K562 (cell line): ENCODE results near the gene ZMYND8. TPM values are rescaled to one million over a fixed set of nuclear protein-coding genes. Genes with fewer than 3 reads are reported as not detected.

Experiments used
- ATAC-seq: fragments of 200-7000 bp; cut with Tn5 transposase; 3 replicates; pipeline ENCODE4 v1.9.1; 2020; ENCODE audit warnings: moderate library complexity
- BruUV-seq: library from RNA; stranded (reverse); fragments of 400-500 nt; replicated peaks from 2 replicates; lab custom pipeline; 2021; lab: Mats Ljungman, UMichigan
- CTCF ChIA-PET: fragments of 300-600 bp; formaldehyde crosslinking; extraction: SDS; loops from one replicate; lab custom pipeline; 2021; ENCODE audit warnings: low intra/inter-chr PET ratio; lab: Yijun Ruan, JAX
- POLR2A ChIA-PET: fragments of 300-600, 350-650 bp; sonication (Branson Sonifier 250); formaldehyde crosslinking; extraction: SDS; loops from one replicate; lab custom pipeline; 2021; ENCODE audit warnings: antibody characterized with exemption, inconsistent platforms; lab: Yijun Ruan, JAX
- DNase-seq, 4 experiments: peaks; one replicate each; pipeline versions ENCODE4 v3.0.0 to v3.0.0-alpha.2; 2011 to 2018; ENCODE audit warnings: low spot score in 3 of 4, mixed read lengths in 3 of 4; ENCODE audit errors: extremely low read depth in 1 of 4
- FAIRE-seq: peaks from 2 replicates; lab custom pipeline; 2011; peaks lifted over from hg19 to GRCh38; lab: Jason Lieb, UNC
- H2AFZ ChIP-seq: 2 replicates; pipeline ENCODE4 v1.6.0; 2011; ENCODE audit warnings: low read depth, low read length, control low read depth, inconsistent platforms
- H3K27ac ChIP-seq: fragments of 200-600 bp; 3 replicates; pipeline ENCODE4 v1.8.0; 2011; ENCODE audit warnings: low read depth, mild to moderate bottlenecking, control low read depth, inconsistent platforms, low read length, moderate library complexity, mixed read lengths; ENCODE audit errors: extremely low read depth
- H3K27me3 ChIP-seq, 2 experiments: fragments of 300-600 bp in 1 of 2; 2 replicates in 1 of 2; 3 replicates in 1 of 2; pipeline versions ENCODE4 v1.6.0 to v1.8.0; 2011; ENCODE audit warnings: inconsistent platforms in 2 of 2, low read length in 2 of 2, mild to moderate bottlenecking in 1 of 2, mixed read lengths in 1 of 2, moderate library complexity in 1 of 2; ENCODE audit not compliant: control insufficient read depth in 2 of 2, insufficient read depth in 2 of 2
- H3K36me3 ChIP-seq: fragments of 300-600 bp; 3 replicates; pipeline ENCODE4 v1.8.0; 2011; ENCODE audit warnings: mild to moderate bottlenecking, low read length, inconsistent platforms; ENCODE audit not compliant: control insufficient read depth, insufficient read depth
- H3K4me1 ChIP-seq, 2 experiments: fragments of 200-600 bp in 1 of 2; replicated peaks in 1 of 2; 2 replicates in 1 of 2; 3 replicates in 1 of 2; pipeline versions ENCODE4 v1.5.1 to v1.8.0; 2011; ENCODE audit warnings: inconsistent platforms in 2 of 2, low read length in 2 of 2, mild to moderate bottlenecking in 1 of 2, mixed read lengths in 1 of 2, moderate library complexity in 1 of 2; ENCODE audit not compliant: control insufficient read depth in 2 of 2, insufficient read depth in 2 of 2
- H3K4me2 ChIP-seq: 2 replicates; pipeline ENCODE4 v1.6.1; 2011; ENCODE audit warnings: low read length, control low read depth, inconsistent platforms, mixed read lengths; ENCODE audit not compliant: insufficient read depth
- H3K4me3 ChIP-seq: fragments of 200-600 bp; sonication (generic), shearing (Covaris generic); 2 replicates; pipeline ENCODE4 v1.5.1; 2016; ENCODE audit warnings: control low read depth, inconsistent platforms
- H3K79me2 ChIP-seq: fragments of 200-600 bp; 3 replicates; pipeline ENCODE4 v1.8.0; 2011; ENCODE audit warnings: low read length, inconsistent platforms; ENCODE audit not compliant: control insufficient read depth, insufficient read depth
- H3K9ac ChIP-seq, 2 experiments: 2 replicates each; pipeline versions ENCODE4 v1.6.0 to v1.6.1; 2011; ENCODE audit warnings: low read depth in 2 of 2, low read length in 2 of 2, control low read depth in 1 of 2, inconsistent platforms in 1 of 2, mild to moderate bottlenecking in 1 of 2, mixed read lengths in 1 of 2; ENCODE audit not compliant: insufficient read depth in 1 of 2
- H3K9me1 ChIP-seq: one replicate; pipeline ENCODE4 v1.6.0; 2011; ENCODE audit warnings: inconsistent platforms, mild to moderate bottlenecking, low read length, moderate library complexity; ENCODE audit not compliant: control insufficient read depth, insufficient read depth
- H3K9me3 ChIP-seq: replicated peaks from 2 replicates; pipeline ENCODE4 v1.5.1; 2011; ENCODE audit warnings: low read depth, low read length, inconsistent platforms; ENCODE audit not compliant: control insufficient read depth, insufficient read depth
- H4K20me1 ChIP-seq: replicated peaks from 2 replicates; pipeline ENCODE4 v1.6.1; 2011; ENCODE audit warnings: low read length, inconsistent platforms, mixed read lengths; ENCODE audit not compliant: control insufficient read depth, insufficient read depth
- ATF6 ChIP-seq: sonication (generic); formaldehyde crosslinking; IDR thresholded peaks from 2 replicates; pipeline ENCODE4 v1.4.0; 2020; ENCODE audit warnings: mild to moderate bottlenecking, missing genetic modification reagents
- CEBPB ChIP-seq: fragments of 450-650 bp; IDR thresholded peaks from 2 replicates; pipeline ENCODE4 v1.6.1; 2016; ENCODE audit warnings: missing genetic modification characterization, missing compliant biosample characterization
- CHCHD3 ChIP-seq: fragments of 250-450 bp; sonication (Bioruptor Pico); IDR thresholded peaks from 2 replicates; pipeline ENCODE4 v2.1.2; 2022; ENCODE audit warnings: mild to moderate bottlenecking
- FOXK2 ChIP-seq, 2 experiments: fragments of 450-650 bp; IDR thresholded peaks in 1 of 2; conservative IDR thresholded peaks in 1 of 2; 2 replicates each; pipeline ENCODE4 v1.6.1; 2016; ENCODE audit warnings: low read depth in 2 of 2, mild to moderate bottlenecking in 1 of 2
- HDAC6 ChIP-seq: IDR thresholded peaks from 2 replicates; pipeline ENCODE4 v1.6.1; 2012; ENCODE audit warnings: low read depth, mild to moderate bottlenecking, control low read depth, inconsistent platforms, low read length, moderate library complexity
- HIVEP1 ChIP-seq: fragments of 250-450 bp; sonication (Bioruptor Pico); IDR thresholded peaks from 2 replicates; pipeline ENCODE4 v1.4.0; 2020; ENCODE audit warnings: mild to moderate bottlenecking
- SRF ChIP-seq, 2 experiments: fragments of 250-450, 450-650 bp in 1 of 2; sonication (Bioruptor Pico) in 1 of 2; sonication (generic) in 1 of 2; formaldehyde crosslinking; IDR thresholded peaks; 2 replicates each; pipeline versions ENCODE4 v1.5.0 to v1.5.1; 2020 to 2022; ENCODE audit warnings: mild to moderate bottlenecking in 1 of 2, missing genetic modification reagents in 1 of 2
- SRSF7 ChIP-seq: fragments of 200-400 bp; formaldehyde crosslinking; optimal IDR thresholded peaks from 2 replicates; pipeline ENCODE3; 2017; ENCODE audit warnings: mild to moderate bottlenecking, low read depth, low read length
- STAG1 ChIP-seq: sonication (generic); formaldehyde crosslinking; IDR thresholded peaks from 2 replicates; pipeline ENCODE4 v1.5.0; 2020; ENCODE audit warnings: missing genetic modification reagents, borderline replicate concordance
- VEZF1 ChIP-seq: fragments of 200-800 bp; sonication (Bioruptor generic); IDR thresholded peaks from 2 replicates; pipeline ENCODE4 v1.6.1; 2017; ENCODE audit warnings: missing genetic modification characterization, missing compliant biosample characterization
- ZNF124 ChIP-seq: sonication (generic); formaldehyde crosslinking; IDR thresholded peaks from 2 replicates; pipeline ENCODE4 v1.8.1; 2022; ENCODE audit warnings: missing genetic modification reagents
- ZNF224 ChIP-seq: sonication (generic); formaldehyde crosslinking; IDR thresholded peaks from 2 replicates; pipeline ENCODE4 v1.8.0; 2022; ENCODE audit warnings: mild to moderate bottlenecking, missing genetic modification reagents
- ZNF830 ChIP-seq: fragments of 250-450 bp; sonication (Bioruptor Pico); IDR thresholded peaks from 2 replicates; pipeline ENCODE4 v1.5.0; 2021; ENCODE audit warnings: mild to moderate bottlenecking
- WGBS: fragments of 100-300 bp; shearing (Covaris generic); methylation state at CpG from one replicate; pipeline ENCODE4 v1.1.6; 2016; ENCODE audit warnings: low coverage, mixed read lengths; ENCODE audit not compliant: insufficient coverage; ENCODE audit errors: missing lambda C conversion rate; 5-methylcytosine and 5-hydroxymethylcytosine counted together
- in situ Hi-C: fragments of 300-500 bp; cut with MboI; formaldehyde crosslinking; loops from 4 replicates; pipeline ENCODE4 v1.15.0; 2018; ENCODE audit warnings: inconsistent platforms, mixed read lengths
- intact Hi-C: fragments of 100-400 bp; cut with micrococcal nuclease; formaldehyde crosslinking; loops from 2 replicates; pipeline ENCODE4 v1.14.2; 2022
- polyA plus RNA-seq, 8 experiments: library from polyadenylated mRNA; depleted of rRNA in 4 of 8; stranded (reverse) in 5 of 8; unstranded in 3 of 8; fragments of >200 nt; fragmentation: Nextera tagmentation in 2 of 8; fragmentation: Illumina TruSeq in 1 of 8; extraction: Ambion mirVana in 2 of 8; extraction: Trizol in 1 of 8; gene quantifications; 2 replicates each; pipeline versions ENCODE4 v1.2.1 to v1.2.3, GENCODE V29; 2011 to 2014; ENCODE audit warnings: inconsistent platforms in 1 of 8, missing spikeins in 1 of 8
- total RNA-seq, 7 experiments: library from RNA; depleted of rRNA in 6 of 7; stranded (reverse); fragments of >200 nt in 6 of 7; fragmentation: Illumina TruSeq in 2 of 7; extraction: Trizol in 2 of 7; gene quantifications; 2 replicates each; pipeline versions ENCODE4 v1.2.1 to v1.2.3, GENCODE V29; 2011 to 2021; ENCODE audit warnings: low replicate concordance in 1 of 7
- TF ChIP-seq, protein P1 (sequence below), 2 experiments: fragments of 250-450 bp in 1 of 2; fragments of 450-650 bp in 1 of 2; sonication (Bioruptor Pico) in 1 of 2; IDR thresholded peaks; 2 replicates each; pipeline versions ENCODE4 v1.6.1 to v1.8.0; 2016 to 2021; ENCODE audit warnings: mild to moderate bottlenecking in 2 of 2, moderate library complexity in 2 of 2, missing compliant biosample characterization in 1 of 2, missing genetic modification characterization in 1 of 2
- TF ChIP-seq, protein P2 (sequence below): conservative IDR thresholded peaks from 2 replicates; pipeline ENCODE4 v1.6.1; 2011; ENCODE audit warnings: low read depth, mild to moderate bottlenecking, low read length; ENCODE audit not compliant: control insufficient read depth

ZMYND8 gene
- total and polyA plus RNA-seq, 9 of the 15 experiments (the other 6 are each of a cell fraction or from before 2014, with no cell fraction given), result 31.8 to 148 (median 71.9) TPM

DNA sequence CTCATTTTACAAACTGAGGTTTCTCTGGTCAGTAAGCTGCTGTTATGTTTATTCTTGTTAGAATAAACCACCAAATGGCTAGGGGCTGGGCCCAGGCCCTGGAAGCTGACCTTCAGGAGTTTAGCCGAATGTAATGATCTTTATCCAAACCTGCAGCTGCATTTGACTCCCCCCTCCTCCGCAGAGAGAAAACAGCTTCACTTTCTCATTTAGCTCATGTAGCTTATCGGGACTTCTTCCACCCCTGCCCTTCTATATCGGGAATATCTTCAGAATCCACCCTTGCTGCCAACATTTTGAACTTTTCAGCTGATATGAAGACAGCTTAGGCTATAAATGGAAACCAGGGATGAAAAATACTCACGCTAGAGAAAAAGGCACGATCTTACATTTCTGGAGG lies 102.6 kb downstream of the ZMYND8 start:
- in situ Hi-C loops, result no loop called here
- Histone ChIP-seq H3K4me3 (no peak overlapping the region), H3K9me3 (no peaks in the 10 kb centered on the region), H3K4me1 (peaks cover 10 to 17% of the 10 kb centered on the region in 2 experiments; a peak in 3 of 5 replicates), H2AFZ (no peak overlapping the region), H3K27ac (peak overlapping the region; percentile 15; the same call in 1 of the 3 replicates), H3K79me2 (peaks cover 93% of the 10 kb centered on the region), H4K20me1 (peaks cover 5% of the 10 kb centered on the region; the same call in 1 of the 2 replicates), H3K27me3 (no peaks in the 10 kb centered on the region), H3K9me1 (no peaks in the 10 kb centered on the region), H3K36me3 (peaks cover 92% of the 10 kb centered on the region), H3K9ac (no peak overlapping the region), H3K4me2 (no peak overlapping the region; the same call in 1 of the 2 replicates)
- WGBS, result 13% methylated on average over 6 of the region's 6 CpGs
- peak in 2 of 4 experiments; percentile 55 to 75 for DNase-seq
- ATAC-seq, result peak; percentile 72
- FAIRE-seq, result peak; percentile 68
- no TSS peak for BruUV-seq
- intact Hi-C loops, result no loop called here
- ChIA-PET CTCF (no interaction called here), POLR2A (interaction anchor here (0.6 to 2.2 kb wide), 6 partner anchors 9 to 531 kb away, joined by 3 to 6 read pairs (median 5); no protein-coding TSS in a partner anchor)
- no peak for TF ChIP-seq ZNF124
- no peak for TF ChIP-seq STAG1 (CRISPR knock-in tag)
- TF ChIP-seq HDAC6, result no peak
- TF ChIP-seq ATF6 (CRISPR knock-in tag), result no peak
- TF ChIP-seq SRSF7, result no peak
- no peak for TF ChIP-seq ZNF830 (CRISPR knock-in tag)
- no peak for TF ChIP-seq ZNF224 (CRISPR knock-in tag)
- TF ChIP-seq CHCHD3 (CRISPR knock-in tag), result no peak
- TF ChIP-seq VEZF1, result peak; percentile 71; the same call in 1 of the 2 replicates
- TF ChIP-seq, protein P1, sequence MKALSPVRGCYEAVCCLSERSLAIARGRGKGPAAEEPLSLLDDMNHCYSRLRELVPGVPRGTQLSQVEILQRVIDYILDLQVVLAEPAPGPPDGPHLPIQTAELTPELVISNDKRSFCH (CRISPR knock-in tag; IDR thresholded peaks at IDR 0.05), result no peak
- TF ChIP-seq, protein P1 (tag; IDR thresholded peaks at IDR 0.05), result 0 out of 2 replicates have a peak, but pooled peaks have one; percentile 34
- TF ChIP-seq HIVEP1 (CRISPR knock-in tag), result no peak
- TF ChIP-seq FOXK2 (conservative IDR thresholded peaks at IDR 0.05 in 1 of 2, IDR thresholded peaks at IDR 0.05 in 1 of 2; ENCODE audit: low read depth in 2 of 2), result no peak
- no peak for TF ChIP-seq SRF (CRISPR knock-in tag; IDR thresholded peaks at IDR 0.05)
- no peak for TF ChIP-seq CEBPB
- TF ChIP-seq, protein P2, sequence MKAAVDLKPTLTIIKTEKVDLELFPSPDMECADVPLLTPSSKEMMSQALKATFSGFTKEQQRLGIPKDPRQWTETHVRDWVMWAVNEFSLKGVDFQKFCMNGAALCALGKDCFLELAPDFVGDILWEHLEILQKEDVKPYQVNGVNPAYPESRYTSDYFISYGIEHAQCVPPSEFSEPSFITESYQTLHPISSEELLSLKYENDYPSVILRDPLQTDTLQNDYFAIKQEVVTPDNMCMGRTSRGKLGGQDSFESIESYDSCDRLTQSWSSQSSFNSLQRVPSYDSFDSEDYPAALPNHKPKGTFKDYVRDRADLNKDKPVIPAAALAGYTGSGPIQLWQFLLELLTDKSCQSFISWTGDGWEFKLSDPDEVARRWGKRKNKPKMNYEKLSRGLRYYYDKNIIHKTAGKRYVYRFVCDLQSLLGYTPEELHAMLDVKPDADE, result no peak
